ENCODE results near the gene GMPR.

- TF ChIP-seq CTCF (IDR thresholded peaks at IDR 0.05), result no peak
- no peak for TF ChIP-seq POLR2AphosphoS5 (IDR thresholded peaks at IDR 0.05; ENCODE audit: insufficient read depth in 1 of 2, low read depth in 1 of 2)
- TF ChIP-seq POLR2A (IDR thresholded peaks at IDR 0.05), result no peak
Observed at GRCh38 chr6:16229700-16230099, 8.7 kb upstream of the GMPR start.
